Germinal center (tissue), 1 donor: ENCODE results near the gene UBE2J2.

Experiments used
- DNase-seq: peaks from one replicate; pipeline ENCODE4 v3.0.0; 2012; ENCODE audit warnings: mixed read lengths, low spot score

Gene UBE2J2

GRCh38 chr1:1239614-1240347, 33.9 kb downstream of the UBE2J2 start:
- no peak for DNase-seq

GRCh38 chr1:1239227-1239613, 34.4 kb downstream of the UBE2J2 start:
- no peak for DNase-seq

DNA sequence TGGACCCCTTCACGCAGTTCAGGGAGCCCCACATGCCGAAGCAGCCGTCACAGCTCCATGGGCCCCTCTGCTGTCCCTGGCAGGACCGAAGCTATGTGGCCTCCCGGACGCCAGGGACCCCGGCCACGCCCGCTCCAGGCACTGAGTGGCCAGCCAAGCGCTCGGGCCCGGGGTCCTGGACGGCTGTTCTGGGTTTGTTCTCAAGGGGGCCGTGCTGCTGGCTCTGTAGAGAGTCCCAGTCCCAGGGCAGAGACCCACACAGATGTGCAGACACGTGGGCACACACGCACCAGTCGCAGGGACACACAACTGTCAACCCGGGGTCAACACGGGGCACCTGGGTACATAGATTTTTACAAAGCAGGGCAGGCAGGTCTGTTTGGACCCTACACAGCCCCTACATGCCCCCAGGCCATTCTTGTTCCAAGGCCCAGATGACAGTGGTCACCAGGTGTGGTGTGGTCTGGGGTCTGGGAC, 34.9 kb downstream of the UBE2J2 start:
- DNase-seq = no peak

DNA sequence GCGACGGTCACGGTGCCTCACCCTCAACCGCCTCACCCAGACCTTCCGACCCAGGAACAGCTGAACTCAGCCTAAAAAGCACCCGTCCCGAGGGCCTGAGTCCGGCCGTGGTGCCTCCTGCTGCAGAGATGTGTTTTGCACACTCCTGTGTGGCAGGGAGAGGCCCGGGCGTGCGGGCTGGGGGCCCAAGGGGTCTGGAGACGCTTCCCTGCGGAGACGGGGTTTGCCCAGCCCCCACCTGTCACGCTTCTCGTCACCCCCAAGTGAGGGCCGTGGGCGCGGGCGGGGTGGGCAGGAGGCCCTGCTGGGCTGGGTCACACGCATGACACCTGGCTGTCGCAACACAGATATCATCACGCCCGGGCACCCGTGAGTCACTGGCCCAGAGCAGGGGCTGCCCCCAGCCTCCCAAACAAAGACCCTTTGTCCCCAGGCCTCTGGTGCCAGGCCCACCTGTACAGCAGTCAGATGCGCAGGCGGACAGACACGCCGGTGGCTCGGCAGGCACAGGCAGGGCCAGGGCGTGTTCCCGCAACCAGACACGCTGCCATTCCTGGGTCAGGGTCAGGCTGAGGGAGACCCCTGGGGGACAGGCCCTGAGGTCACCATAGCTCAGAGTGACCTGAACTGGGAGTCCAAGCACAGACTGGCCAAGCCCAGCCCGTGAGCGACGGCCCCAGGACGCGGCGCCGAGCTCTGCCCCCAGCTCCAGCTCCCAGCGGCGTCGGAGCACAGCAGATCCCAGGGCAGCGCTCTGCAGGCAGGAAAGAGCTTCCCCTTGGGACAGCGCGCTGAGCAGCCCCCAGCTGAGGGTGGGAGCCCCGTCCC, 35.6 kb downstream of the UBE2J2 start:
- DNase-seq = no peak

DNA sequence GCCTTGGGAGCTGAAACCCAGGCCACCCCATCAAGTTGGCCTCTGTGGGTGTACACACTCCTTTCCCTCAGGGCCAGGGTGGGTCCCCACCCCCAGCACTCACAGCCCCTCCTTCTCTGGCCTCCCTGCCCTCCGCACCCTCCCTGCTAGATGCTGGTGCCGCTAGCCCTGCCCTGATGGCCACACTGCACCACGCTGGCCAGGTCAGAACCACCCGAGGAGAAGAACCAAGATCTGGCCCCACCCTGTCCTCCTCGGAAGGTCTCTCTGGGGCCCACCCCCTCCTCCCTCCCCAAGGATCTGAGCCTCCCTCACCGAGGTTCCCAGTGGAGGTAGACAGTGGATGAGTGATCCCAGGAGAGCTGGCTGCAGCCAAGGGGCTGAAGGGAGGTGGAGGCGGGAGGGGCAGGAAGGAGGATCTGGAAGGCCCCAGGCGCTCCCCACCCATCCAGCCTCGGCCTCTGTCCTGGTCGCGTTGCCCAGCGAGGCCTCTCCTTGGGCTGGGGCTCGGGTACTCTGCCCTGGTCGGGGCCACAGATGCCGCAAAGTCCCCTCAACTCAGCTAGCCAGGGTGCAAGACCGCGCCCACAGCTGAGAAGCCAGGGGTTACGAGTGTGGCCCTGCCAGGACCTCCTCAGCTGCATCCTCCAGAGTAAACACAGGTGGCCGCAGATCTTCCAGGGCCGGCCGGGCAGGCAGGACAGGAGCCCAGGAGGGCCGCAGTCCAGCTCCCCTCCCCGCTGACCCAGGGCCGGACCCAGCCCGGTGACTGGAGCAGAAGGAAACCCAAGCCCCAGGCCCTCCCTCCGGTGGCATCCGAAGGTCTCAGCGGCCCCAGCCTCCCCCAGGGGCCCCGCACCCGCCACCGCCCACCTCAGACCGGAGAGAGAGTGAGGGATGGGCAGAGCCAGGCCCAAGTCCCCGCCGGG, 36.4 kb downstream of the UBE2J2 start:
- DNase-seq = no peak

DNA sequence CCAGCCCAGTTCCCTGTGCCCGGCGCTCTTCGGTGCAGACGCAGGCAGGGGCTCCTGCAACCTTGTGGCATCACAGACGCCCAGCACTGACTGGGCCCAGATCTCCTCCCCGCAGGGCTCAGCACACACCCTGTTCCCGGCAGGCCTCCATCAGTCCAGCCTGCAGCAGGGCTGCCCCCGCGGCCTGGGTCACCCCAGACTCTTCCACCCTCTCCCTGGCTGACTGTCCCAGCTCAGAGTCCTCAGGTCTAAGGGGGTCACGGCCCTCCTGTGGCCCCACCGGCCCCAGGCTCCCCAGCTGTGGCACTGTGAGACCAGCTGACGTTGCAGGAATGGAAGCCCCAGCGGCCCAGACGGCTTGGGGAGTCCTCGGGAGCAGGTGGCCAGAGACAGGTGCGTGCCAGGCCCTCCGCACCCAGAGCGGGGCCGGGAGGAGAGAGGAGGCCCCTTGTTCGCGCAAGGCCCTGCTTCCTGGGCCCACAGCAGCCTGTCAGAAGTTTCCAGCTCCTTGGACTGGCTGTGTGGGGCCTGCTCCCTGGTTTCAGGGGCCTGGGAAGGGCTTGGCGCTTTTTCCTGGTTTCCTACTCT, 37.4 kb downstream of the UBE2J2 start:
- no peak for DNase-seq

GRCh38 chr1:1235016-1235744, 38.5 kb downstream of the UBE2J2 start:
- no peak for DNase-seq

DNA sequence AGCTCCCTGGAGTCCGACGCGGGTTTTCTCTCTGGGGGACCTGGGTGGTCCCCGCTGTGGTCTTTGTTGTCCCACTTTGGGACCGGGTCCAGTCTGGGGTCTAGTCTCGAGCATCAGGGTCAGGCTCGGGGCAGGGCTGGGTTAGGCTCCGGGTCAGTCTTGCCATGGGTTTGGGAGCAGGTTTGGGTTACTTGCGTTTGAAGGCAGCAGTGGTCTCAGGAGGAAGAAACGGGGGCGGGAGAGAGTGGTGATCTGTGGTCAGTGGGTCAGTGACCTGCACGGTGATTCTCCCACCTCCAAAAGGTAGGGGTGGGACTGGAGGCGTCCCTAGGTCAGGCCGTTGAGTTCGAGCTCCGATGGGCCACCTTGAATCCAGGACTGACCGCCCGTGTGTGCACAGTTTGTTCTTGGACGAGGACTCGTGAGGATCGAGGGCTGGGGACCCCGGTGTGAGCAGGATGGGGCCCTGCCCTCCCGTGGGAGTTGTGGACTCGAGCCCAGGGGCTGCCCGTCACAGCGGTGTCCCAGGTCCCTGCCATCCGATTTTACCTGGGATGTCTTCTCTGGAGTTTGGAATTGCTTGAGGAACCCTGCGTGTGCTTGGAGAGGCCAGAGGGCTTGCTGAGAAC, 39.4 kb downstream of the UBE2J2 start:
- no peak for DNase-seq

GRCh38 chr1:1233567-1233892, 40.1 kb downstream of the UBE2J2 start:
- no peak for DNase-seq

- no peak for DNase-seq
Observed at GRCh38 chr1:1232796-1233566, 40.7 kb downstream of the UBE2J2 start.

- no peak for DNase-seq
Observed at GRCh38 chr1:1232208-1232795, 41.4 kb downstream of the UBE2J2 start, which contains the start of gene B3GALT6. Gene B3GALT6 (plus strand): TSS chr1:1232237. CDS start chr1:1232279, 42 bp downstream.

- peak; percentile 100 for DNase-seq
Observed at GRCh38 chr1:1231400-1232207, 42.0 kb downstream of the UBE2J2 start, which contains the start of gene SDF4. Gene SDF4 (minus strand): TSS chr1:1232001. CDS start chr1:1228772, 3,229 bp downstream.

- DNase-seq = no peak
Observed at GRCh38 chr1:1230656-1231399, 42.8 kb downstream of the UBE2J2 start.

DNA sequence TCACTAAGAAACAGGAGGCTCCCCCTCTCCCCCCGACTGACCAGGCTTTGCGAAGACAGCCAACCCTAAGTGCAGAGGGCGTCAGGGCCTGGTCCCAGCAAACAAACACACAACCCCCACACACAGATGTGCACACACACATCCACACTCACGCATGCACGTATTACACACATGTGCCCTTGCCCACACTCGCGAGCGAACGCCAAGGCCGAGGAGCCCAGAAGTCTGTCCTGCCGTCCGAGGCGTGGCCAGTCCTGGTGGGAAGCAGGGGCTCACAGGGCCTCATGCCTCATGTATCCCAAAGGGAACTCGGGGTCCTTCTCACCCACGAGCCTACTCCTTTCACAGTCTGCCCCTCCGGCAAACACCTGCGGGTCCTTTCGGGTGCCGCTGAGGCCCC, 43.9 kb downstream of the UBE2J2 start:
- no peak for DNase-seq

- DNase-seq = no peak
Observed at GRCh38 chr1:1228596-1229321, 44.9 kb downstream of the UBE2J2 start.

DNA sequence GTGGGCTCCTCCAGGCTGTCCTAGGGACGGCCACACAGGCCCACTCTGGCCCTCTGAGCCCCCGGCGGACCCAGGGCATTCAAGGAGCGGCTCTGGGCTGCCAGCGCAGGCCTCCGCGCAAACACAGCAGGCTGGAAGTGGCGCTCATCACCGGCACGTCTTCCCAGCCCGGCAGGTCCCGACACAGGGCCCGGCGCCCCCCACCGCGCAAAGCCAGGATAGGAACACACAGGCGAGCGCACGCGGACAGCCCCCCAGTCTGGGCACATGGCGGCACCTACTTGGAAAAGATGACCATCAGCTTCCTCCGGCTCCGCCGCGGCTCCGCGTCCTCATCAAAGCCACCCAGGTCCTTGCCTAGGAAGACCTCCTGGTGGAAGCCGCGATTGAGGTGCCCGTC, 45.5 kb downstream of the UBE2J2 start:
- no peak for DNase-seq

DNA sequence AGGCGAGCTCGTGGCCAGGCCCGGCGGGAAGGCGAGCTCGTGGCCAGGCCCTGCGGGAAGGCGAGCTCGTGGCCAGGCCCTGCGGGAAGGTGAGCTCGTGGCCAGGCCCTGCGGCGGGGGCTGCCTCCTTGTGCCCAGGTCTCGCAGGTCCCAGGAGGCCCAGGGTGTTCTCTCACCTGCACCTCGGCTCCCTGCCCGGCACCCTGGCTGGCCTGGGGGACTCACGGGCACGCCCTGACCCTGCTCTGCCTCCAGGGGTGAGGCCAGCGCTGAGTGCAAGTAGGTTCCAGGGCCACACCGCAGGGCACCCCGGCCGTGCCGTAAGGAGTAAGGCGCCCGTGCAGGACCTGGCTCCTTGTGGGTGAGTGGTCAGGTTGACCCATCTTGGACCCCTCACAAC, 46.3 kb downstream of the UBE2J2 start:
- DNase-seq = no peak
